Mammary epithelial cell (primary cell): ENCODE measurements around the gene CSGALNACT2.

Experiments used
- CTCF ChIP-seq, 2 donors: IDR thresholded peaks in 1 of 2; conservative IDR thresholded peaks in 1 of 2; 2 replicates each; pipeline ENCODE4 v1.5.1; 2011 to 2012; ENCODE audit warnings: inconsistent platforms in 2 of 2, low read length in 2 of 2, mild to moderate bottlenecking in 2 of 2, control low read depth in 1 of 2, low read depth in 1 of 2; ENCODE audit not compliant: insufficient read depth in 1 of 2; ENCODE audit errors: extremely low read depth in 1 of 2
- EZH2 ChIP-seq: IDR thresholded peaks from 2 replicates; pipeline ENCODE4 v1.6.1; 2012; ENCODE audit warnings: low read length, inconsistent platforms, borderline replicate concordance

- TF ChIP-seq CTCF (conservative IDR thresholded peaks at IDR 0.05 in 1 of 2, IDR thresholded peaks at IDR 0.05 in 1 of 2; ENCODE audit: extremely low read depth in 1 of 2, insufficient read depth in 1 of 2, low read depth in 1 of 2, low read length in 2 of 2) (no peak), EZH2 (no peak)
These were observed 25.7 kb upstream of the CSGALNACT2 start for GRCh38 chr10:43112608-43112961.
